ENCODE data around the gene RREB1.

Gene RREB1

GRCh38 chr6:7107578-7108195, at the start of gene RREB1:
Gene RREB1 (plus strand): TSS chr6:7107961. CDS start chr6:7181912, 73,951 bp downstream.
- DNase-seq, result peak; percentile 30

- no peak for DNase-seq
These were observed 49.4 kb upstream of the RREB1 start for GRCh38 chr6:7058250-7058923.

GRCh38 chr6:7060769-7061516, 46.8 kb upstream of the RREB1 start:
- no peak for DNase-seq

- DNase-seq, result no peak
These were observed 45.2 kb upstream of the RREB1 start for GRCh38 chr6:7062451-7063162.

DNA sequence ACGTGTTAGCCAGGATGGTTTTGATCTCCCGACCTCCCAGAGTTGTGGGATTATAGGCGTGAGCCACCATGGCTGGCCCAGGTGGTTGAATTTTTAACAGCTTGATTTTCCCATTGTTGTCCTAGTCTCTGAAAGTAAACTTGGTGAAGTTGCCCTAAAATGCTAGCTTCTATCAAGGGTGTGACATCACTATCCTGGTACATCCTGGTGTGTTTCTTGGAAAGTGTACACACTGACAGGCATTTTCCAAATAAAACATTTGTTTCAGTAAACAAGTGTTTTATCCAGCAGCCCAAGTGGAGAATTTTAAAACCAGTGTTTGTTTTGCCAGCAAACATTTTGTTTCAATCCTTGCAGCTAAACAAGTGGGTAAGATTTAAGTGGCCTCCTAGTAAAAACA, 40.5 kb upstream of the RREB1 start:
- no peak for DNase-seq

- DNase-seq, result no peak
These were observed 36.4 kb upstream of the RREB1 start for GRCh38 chr6:7071405-7071804.

DNA sequence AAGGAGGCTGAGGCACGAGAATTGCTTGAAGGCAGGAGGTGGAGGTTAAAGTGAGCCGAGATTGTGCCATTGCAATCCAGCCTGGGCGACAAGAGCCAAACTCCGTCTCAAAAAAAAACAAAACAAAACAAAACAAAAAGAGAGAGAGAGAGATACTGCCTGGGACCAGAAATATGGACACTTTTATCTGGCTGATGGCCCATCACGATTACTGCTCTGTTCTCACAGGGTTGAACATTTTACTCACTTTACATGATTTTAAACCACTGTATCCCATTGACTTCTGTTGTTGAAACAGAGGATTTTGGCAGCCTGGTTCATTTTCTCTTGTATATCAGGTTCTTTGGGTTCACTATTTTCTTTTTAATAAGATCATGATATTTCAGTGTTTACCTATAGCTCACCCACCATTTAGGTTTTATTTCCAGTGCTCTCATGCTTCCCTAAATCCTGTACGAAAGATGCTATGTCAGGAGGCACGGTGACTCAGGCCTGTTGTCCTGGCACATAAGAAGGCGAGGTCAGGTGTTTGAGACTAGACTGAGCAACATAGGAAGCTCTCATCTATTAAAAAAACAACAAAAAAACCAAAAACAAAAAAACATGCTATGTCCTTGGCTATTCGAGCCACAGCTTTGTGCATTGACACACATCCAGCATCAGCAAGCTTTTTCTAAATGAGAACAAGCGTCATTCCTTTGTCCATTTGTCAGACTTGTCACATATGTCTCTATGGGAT, 34.5 kb upstream of the RREB1 start:
- no peak for DNase-seq

DNA sequence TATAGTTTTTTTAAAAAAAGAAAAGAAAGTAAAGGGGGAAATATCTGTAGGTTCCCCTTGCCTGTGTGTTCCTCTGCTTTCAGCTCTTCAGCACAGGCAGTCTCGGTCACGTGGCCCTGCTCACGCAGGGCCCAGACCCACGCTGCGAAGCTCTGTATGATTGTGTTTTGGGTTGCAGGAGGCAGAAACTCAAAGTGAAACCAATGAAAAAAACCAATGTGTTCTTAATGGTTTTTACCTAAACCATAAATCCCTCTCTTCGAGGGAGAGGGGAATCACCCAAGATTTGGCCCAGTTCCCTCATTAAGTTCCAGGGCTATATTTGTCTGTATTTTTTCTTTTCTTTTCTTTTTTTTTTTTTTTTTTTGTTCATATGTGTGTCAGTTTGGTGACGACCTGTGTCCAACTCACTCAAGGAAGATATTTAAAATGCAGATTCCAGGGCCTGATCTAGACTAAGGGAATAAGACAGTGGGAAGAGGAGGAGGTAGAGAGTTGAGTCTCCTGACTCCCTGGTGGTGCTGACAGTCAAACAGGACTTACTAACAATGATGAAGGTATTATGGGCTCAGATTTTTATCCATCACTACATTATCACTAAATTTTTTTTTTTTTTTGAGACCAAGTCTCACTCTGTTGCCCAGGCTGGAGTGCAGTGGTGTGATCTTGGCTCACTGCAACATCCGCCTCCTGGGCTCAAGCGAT, 33.8 kb upstream of the RREB1 start:
- no peak for DNase-seq

- DNase-seq, result no peak
These were observed 32.9 kb upstream of the RREB1 start for GRCh38 chr6:7074870-7075269.

DNA sequence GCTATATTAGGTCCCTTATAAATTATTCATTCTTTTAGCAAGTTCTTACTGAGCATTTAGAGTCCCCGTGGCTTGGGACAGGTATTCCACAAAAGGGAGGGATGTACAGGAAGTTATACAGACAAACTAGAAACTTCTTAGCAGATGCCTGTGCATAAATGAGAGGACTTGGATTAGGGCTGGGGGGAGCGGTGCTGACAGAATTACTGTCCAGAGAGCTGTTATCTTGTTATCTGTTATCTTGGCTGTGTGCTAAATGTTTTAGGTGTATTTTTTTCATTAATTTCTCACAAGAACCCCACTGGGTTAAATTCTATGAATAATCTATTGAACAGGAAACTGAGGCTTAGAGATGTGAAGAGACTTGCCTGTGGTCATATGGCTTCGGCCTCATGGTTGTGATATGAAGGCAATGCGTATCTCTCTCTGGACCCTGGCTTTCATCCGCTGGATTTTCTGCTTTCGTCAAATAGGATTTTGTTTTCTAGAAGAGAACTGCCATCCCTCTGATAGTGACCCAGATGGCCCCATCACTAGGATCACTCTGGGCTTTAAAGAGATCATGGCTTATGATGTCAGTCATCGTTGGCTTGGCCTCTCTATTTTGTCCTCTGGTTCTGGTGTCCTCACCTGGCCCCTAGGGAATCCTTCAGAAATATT, 32.3 kb upstream of the RREB1 start:
- no peak for DNase-seq

GRCh38 chr6:7077856-7078255, 29.9 kb upstream of the RREB1 start:
- DNase-seq, result no peak

DNA sequence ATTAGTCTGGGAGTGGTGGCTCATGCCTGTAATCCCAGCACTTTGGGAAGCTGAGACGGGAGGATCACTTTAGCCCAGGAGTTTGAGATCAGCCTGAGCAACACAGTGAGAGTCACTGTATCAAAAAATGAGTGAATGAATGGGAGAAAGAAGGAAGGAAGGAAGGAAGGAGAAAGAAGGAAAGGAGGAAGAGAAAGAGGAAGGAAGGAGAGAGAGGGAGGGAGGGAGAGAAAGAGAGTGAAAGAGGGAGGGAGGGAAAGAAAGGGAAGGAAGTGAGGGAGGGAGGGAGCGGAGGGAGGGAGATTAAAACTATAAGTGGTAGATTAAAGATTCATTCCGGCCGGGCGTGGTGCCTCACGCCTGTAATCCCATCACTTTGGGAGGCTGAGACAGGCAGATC, 28.9 kb upstream of the RREB1 start:
- DNase-seq, result no peak

DNA sequence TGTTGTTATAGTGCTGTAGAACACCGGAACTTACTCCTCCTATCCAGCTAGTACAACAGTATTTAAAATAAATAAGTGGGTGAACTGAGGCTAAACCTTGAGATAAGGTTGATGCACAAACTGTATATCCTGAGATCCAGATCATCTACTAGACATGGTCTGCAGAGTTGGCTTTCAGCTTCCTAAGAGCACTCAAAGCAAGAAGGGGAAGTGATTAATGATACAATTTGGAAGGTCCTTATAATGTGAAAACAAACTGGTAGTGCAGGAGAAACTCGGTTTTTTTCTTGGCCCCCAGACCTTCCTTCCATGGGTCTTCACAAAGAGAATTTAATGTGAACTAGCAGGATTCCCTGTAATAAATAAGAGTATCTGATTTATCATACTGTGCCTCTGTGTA, 27.4 kb upstream of the RREB1 start:
- no peak for DNase-seq

- DNase-seq, result peak; percentile 90
These were observed 21.9 kb upstream of the RREB1 start for GRCh38 chr6:7085911-7086310.

DNA sequence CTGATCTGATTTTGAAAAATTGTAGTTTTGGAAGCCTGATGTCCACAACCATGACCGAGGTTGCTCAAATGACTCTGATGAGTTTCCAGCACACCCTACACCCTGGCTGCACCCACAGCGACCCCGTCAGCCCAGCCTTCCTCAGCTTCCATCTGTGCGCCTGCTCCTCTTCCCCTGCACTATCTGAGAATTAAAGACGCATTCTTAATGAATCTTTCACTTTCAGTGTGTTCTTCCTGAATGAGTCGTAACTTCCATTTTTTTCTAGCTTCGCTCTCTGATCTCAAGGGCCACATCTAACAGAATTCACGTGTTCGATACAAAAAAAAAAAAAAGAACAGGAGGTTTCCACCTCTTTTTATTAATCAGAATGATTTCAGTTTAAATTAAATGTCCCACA, 21.3 kb upstream of the RREB1 start:
- DNase-seq, result no peak

DNA sequence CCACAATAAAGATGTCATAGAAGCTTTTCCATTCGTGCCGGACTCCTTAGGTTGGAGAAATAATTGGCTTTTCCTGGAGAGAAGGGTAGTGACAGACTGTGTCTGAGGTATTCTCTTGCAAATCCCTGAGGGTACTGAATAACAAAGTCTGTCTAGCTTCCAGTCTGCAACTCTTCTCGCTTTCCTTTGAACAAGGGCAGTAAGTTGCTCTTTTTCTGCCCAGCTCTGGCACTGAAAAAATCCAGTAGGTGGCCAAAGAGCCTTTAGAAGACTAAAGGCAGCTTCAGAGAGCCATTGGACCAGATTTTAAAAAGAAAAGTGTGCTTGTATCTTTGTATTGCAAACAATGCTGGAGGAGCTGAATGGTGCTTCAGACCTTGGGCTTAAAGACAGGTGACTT, 20.7 kb upstream of the RREB1 start:
- no peak for DNase-seq

- no peak for DNase-seq
These were observed 20.2 kb upstream of the RREB1 start for GRCh38 chr6:7087491-7087979.

DNA sequence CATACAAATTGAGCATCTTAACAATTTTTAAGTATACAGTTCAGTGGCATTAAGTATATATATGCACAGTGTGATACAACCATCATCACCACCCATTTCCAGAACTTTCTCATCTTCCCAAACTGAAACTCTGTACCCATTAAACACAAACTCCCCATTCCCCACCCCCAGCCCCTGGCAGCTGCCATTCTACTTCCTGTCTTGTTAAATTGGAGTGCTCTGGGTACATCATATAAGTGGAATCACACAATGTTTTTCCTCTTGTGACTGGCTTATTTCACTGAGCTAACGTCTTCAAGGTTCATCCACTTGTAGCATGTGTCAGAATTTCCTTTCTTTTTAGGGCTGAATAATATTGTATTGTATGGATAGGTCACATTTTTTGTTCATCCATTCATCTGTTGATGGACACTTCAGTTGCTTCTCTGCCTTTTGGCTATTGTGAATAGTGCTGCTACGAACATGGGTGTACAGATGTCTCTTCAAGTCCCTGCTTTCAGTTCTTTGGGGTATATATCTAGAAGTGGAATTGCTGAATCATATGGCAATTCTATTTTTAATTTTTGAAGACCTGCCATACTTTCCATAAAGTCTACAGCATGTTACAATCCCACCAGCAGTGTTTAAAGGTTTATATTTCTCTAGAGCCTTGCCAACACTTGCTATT, 19.6 kb upstream of the RREB1 start:
- no peak for DNase-seq

DNA sequence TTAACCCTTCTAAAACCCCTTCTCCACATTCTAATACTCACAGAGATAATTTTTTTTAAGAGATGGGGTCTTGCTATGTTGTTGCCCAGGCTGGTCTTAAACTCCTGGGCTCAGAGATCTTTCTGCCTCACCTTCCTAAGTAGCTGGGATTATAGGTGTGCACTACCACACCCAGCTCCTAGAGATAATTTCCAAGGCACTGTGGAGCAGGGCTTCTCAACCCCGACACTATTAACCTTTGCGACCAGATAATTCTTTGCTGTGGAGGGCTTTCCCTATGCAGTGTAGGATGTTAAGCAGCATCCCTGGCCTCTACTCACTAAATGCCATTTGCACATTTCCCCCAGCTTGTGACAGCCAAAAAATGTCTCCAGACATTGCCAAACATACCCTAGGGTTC, 8.8 kb upstream of the RREB1 start:
- no peak for DNase-seq

GRCh38 chr6:7100072-7100752, 7.5 kb upstream of the RREB1 start:
- no peak for DNase-seq
